Skeletal muscle tissue (tissue), 4 donors: ENCODE results near the gene CFAP210. TPM values are rescaled to one million over a fixed set of nuclear protein-coding genes. Genes with fewer than 3 reads are reported as not detected.

Experiments used
- H3K27ac ChIP-seq: one replicate; pipeline ENCODE4 v1.7.0; 2013; ENCODE audit warnings: mild to moderate bottlenecking, low read depth, low read length, inconsistent platforms
- H3K27me3 ChIP-seq, 3 donors: one replicate each; pipeline ENCODE4 v1.7.0; 2013; ENCODE audit warnings: low read length in 3 of 3; ENCODE audit not compliant: control insufficient read depth in 3 of 3, insufficient read depth in 3 of 3
- H3K36me3 ChIP-seq, 3 donors: one replicate each; pipeline ENCODE4 v1.7.0; 2013; ENCODE audit warnings: low read length in 3 of 3; ENCODE audit not compliant: control insufficient read depth in 3 of 3, insufficient read depth in 3 of 3
- H3K4me1 ChIP-seq, 3 donors: one replicate each; pipeline ENCODE4 v1.7.0; 2013; ENCODE audit warnings: low read length in 3 of 3, mild to moderate bottlenecking in 3 of 3; ENCODE audit not compliant: control insufficient read depth in 3 of 3, insufficient read depth in 3 of 3
- H3K4me3 ChIP-seq, 3 donors: one replicate each; pipeline ENCODE4 v1.7.0; 2013; ENCODE audit warnings: low read length in 3 of 3
- H3K9ac ChIP-seq, 3 donors: one replicate each; pipeline ENCODE4 v1.7.0; 2013; ENCODE audit warnings: low read length in 3 of 3, mild to moderate bottlenecking in 3 of 3, moderate library complexity in 2 of 3, low read depth in 1 of 3
- H3K9me3 ChIP-seq, 3 donors: one replicate each; pipeline ENCODE4 v1.7.0; 2013; ENCODE audit warnings: low read length in 3 of 3; ENCODE audit not compliant: control insufficient read depth in 3 of 3
- total RNA-seq: library from RNA; depleted of rRNA; stranded (reverse); fragments of >200 nt; gene quantifications from one replicate; pipeline ENCODE4 v1.2.3, GENCODE V29; 2014
- donor health status: Osteomylitis.

Gene CFAP210
- total RNA-seq, 1 donor from 2014 or later = not detected

- Histone ChIP-seq H3K36me3 (peaks cover 0 to 2% (median 0%) of the 10 kb centered on the region in 3 donors), H3K4me1 (peaks cover 18 to 39% (median 23%) of the 10 kb centered on the region in 3 donors), H3K9ac (no peak overlapping the region), H3K9me3 (no peaks in the 10 kb centered on the region), H3K4me3 (peak overlapping the region in 1 of 3 donors; percentile 33), H3K27ac (no peak overlapping the region), H3K27me3 (no peaks in the 10 kb centered on the region)
Measured at GRCh38 chr2:169714699-169715098, 20.5 kb upstream of the CFAP210 start.

- Histone ChIP-seq H3K4me1 (peaks cover 18 to 39% (median 23%) of the 10 kb centered on the region in 3 donors), H3K9ac (no peak overlapping the region), H3K27me3 (no peaks in the 10 kb centered on the region), H3K27ac (no peak overlapping the region), H3K9me3 (no peaks in the 10 kb centered on the region), H3K36me3 (peaks cover 0 to 2% (median 0%) of the 10 kb centered on the region in 3 donors), H3K4me3 (no peak overlapping the region)
Measured at GRCh38 chr2:169713331-169713730, 19.1 kb upstream of the CFAP210 start.

GRCh38 chr2:169712791-169713227 lies 18.6 kb upstream of the CFAP210 start:
- peaks cover 0 to 2% (median 0%) of the 10 kb centered on the region in 3 donors for H3K36me3 ChIP-seq
- H3K9me3 ChIP-seq = no peaks in the 10 kb centered on the region

GRCh38 chr2:169711751-169712509 lies 17.7 kb upstream of the CFAP210 start:
- H3K4me3 ChIP-seq = no peak overlapping the region
- H3K4me1 ChIP-seq = peaks cover 15 to 35% (median 23%) of the 10 kb centered on the region in 3 donors
- H3K27ac ChIP-seq = no peak overlapping the region
- peaks cover 0 to 2% (median 0%) of the 10 kb centered on the region in 3 donors for H3K36me3 ChIP-seq
- no peaks in the 10 kb centered on the region for H3K27me3 ChIP-seq
- H3K9me3 ChIP-seq = no peaks in the 10 kb centered on the region
- no peak overlapping the region for H3K9ac ChIP-seq

More at GRCh38 chr2:169712791-169713227, 18.6 kb upstream of the CFAP210 start:
- Histone ChIP-seq H3K27me3 (no peaks in the 10 kb centered on the region), H3K9ac (no peak overlapping the region), H3K4me3 (no peak overlapping the region), H3K27ac (no peak overlapping the region), H3K4me1 (peaks cover 18 to 39% (median 23%) of the 10 kb centered on the region in 3 donors)

GRCh38 chr2:169709981-169710380 lies 15.8 kb upstream of the CFAP210 start:
- Histone ChIP-seq H3K36me3 (peaks cover 0 to 2% (median 0%) of the 10 kb centered on the region in 3 donors), H3K4me1 (peaks cover 4 to 17% (median 7%) of the 10 kb centered on the region in 3 donors), H3K9me3 (no peaks in the 10 kb centered on the region), H3K9ac (no peak overlapping the region), H3K27me3 (no peaks in the 10 kb centered on the region), H3K4me3 (no peak overlapping the region), H3K27ac (no peak overlapping the region)

- no peaks in the 10 kb centered on the region for H3K27me3 ChIP-seq
- peaks cover 1 to 12% (median 7%) of the 10 kb centered on the region in 3 donors for H3K4me1 ChIP-seq
- H3K9me3 ChIP-seq = no peaks in the 10 kb centered on the region
- no peak overlapping the region for H3K4me3 ChIP-seq
- no peak overlapping the region for H3K27ac ChIP-seq
- H3K9ac ChIP-seq = no peak overlapping the region
- peaks cover 0 to 2% (median 0%) of the 10 kb centered on the region in 3 donors for H3K36me3 ChIP-seq
Measured at GRCh38 chr2:169709331-169709730, 15.1 kb upstream of the CFAP210 start.

- H3K4me3 ChIP-seq = no peak overlapping the region
- no peaks in the 10 kb centered on the region for H3K27me3 ChIP-seq
- H3K9ac ChIP-seq = no peak overlapping the region
- H3K4me1 ChIP-seq = peaks cover 7 to 18% (median 10%) of the 10 kb centered on the region in 3 donors
- H3K9me3 ChIP-seq = no peaks in the 10 kb centered on the region
- no peak overlapping the region for H3K27ac ChIP-seq
- H3K36me3 ChIP-seq = peaks cover 0 to 2% (median 0%) of the 10 kb centered on the region in 3 donors
Measured at GRCh38 chr2:169707626-169708025, 13.4 kb upstream of the CFAP210 start.

- Histone ChIP-seq H3K27me3 (no peaks in the 10 kb centered on the region), H3K9ac (no peak overlapping the region), H3K27ac (no peak overlapping the region), H3K4me3 (no peak overlapping the region), H3K9me3 (no peaks in the 10 kb centered on the region), H3K36me3 (no peaks in the 10 kb centered on the region), H3K4me1 (peaks cover 7 to 12% (median 10%) of the 10 kb centered on the region in 3 donors)
Measured at GRCh38 chr2:169705927-169706326, 11.7 kb upstream of the CFAP210 start.

- no peak overlapping the region for H3K4me3 ChIP-seq
- H3K9ac ChIP-seq = peak overlapping the region in 1 of 3 donors; percentile 28
- no peaks in the 10 kb centered on the region for H3K9me3 ChIP-seq
- no peaks in the 10 kb centered on the region for H3K27me3 ChIP-seq
- peaks cover 0 to 2% (median under 1%) of the 10 kb centered on the region in 3 donors for H3K36me3 ChIP-seq
- H3K27ac ChIP-seq = no peak overlapping the region
- H3K4me1 ChIP-seq = peaks cover 6 to 9% (median 7%) of the 10 kb centered on the region in 3 donors
Measured at GRCh38 chr2:169704160-169704708, 10.0 kb upstream of the CFAP210 start.

GRCh38 chr2:169702996-169703395 lies 8.8 kb upstream of the CFAP210 start:
- Histone ChIP-seq H3K4me1 (peaks cover 6 to 9% (median 7%) of the 10 kb centered on the region in 3 donors), H3K9me3 (no peaks in the 10 kb centered on the region), H3K27ac (no peak overlapping the region), H3K36me3 (peaks cover 0 to 8% (median 5%) of the 10 kb centered on the region in 3 donors), H3K4me3 (no peak overlapping the region), H3K9ac (no peak overlapping the region), H3K27me3 (no peaks in the 10 kb centered on the region)
